GM12872 (cell line): ENCODE data around the gene CLSTN1.

ENCODE experiments used
- CTCF ChIP-seq: IDR thresholded peaks from 3 replicates; pipeline ENCODE4 v1.5.1; 2011; ENCODE audit warnings: low read depth, mild to moderate bottlenecking, low read length, moderate library complexity; ENCODE audit not compliant: insufficient read depth

Gene CLSTN1

GRCh38 chr1:9778905-9779304 is 44.9 kb downstream of the CLSTN1 start:
- TF ChIP-seq CTCF: no peak

- TF ChIP-seq CTCF: no peak
These were observed 47.1 kb downstream of the CLSTN1 start for GRCh38 chr1:9776685-9777084.

DNA sequence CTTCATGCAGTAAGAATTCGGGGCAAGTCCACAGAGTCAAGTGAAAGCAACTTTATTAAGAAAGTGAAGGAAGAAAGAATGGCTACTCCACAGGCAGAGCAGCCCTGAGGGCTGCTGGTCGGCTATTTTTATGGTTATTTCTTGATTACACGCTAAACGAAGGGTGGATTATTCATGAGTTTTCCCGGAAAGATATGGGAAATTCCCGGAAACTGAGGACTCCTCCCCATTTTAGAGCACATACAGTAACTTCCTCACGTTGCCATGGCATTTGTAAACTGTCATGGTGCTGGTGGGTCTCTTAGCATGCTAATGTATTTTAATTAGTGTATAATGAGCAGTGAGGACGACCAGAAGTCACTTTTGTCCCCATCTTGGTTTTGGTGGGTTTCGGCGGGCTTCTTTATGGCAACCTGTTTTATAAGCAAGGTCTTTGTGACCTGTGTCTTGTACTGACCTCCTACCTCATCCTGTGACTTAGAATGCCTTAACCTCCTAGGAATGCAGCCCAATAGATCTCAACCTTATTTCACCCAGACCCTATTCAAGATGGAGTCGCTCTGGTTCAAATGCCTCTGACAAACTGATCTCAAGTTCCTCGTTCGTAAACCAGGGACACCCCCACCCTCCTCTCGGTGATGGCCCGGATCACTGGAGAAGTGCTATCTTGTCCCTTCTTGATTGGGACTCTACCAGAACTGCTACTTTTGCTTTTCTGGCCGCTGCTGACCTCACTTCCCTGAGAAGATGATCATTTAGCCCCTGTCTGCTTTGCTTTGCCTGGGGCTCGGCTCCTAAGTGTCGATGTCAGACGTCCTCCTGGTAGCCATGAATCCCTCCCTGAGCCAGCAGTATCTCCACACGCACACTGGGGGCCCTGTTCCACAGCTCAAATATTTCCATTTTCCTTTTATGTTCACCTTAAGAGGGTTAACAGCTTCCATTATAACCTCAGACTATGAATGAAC is 48.8 kb downstream of the CLSTN1 start:
- no peak for TF ChIP-seq CTCF

GRCh38 chr1:9770298-9770697 is 53.5 kb downstream of the CLSTN1 start:
- no peak for TF ChIP-seq CTCF

DNA sequence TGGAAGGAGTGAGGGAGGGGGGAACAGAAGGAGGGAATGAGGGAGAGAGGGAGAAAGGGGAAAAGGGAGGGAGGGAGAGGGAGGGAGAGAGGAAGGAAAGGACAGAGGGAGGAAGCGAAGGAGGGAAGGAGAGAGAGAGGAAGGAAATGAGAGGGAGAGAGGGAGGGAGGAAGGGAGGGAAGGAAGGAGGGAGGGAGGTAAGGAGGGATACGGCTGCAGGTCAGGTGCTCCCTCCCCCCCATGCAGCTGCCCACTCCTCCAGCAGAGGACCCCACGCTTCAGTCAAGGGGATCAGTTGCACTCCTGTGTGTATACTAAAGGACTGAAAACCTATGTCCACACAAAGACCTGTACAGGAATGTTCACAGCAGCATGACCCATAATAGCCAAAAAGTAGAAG is 54.8 kb downstream of the CLSTN1 start:
- TF ChIP-seq CTCF: no peak

GRCh38 chr1:9767964-9768668 is 55.6 kb downstream of the CLSTN1 start:
- no peak for TF ChIP-seq CTCF

DNA sequence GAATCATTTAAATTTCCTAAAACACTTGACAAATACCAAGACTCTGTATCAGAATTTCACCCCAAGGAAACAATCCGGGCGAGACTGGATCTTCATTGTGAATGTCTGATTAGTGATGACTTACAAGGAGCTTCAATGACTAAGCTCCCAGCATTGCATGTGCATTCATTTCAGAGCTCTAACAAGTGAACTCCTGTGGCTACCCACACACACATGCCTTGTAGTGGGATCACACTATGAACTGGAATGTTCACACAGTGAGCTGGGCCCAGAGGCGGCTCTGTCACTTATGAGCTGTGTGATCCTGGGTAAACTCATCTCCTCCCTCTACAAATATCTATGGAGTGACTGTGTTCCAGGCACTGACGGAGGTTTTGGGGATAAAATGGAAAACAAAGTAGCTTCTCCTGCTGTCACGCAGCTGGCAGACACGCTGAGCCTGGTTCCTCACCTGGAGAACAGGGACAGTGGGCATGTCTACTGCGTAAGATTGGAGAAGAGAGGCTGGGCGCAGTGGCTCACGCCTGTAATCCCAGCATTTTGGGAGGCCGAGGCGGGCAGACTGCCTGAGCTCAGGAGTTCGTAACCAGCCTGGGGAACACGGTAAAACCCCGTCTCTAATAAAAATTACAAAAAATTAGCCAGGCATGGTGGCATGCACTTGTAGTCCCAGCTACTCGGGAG is 56.9 kb downstream of the CLSTN1 start:
- no peak for TF ChIP-seq CTCF
